H1 (cell line): Measurements from ENCODE around the gene ZNF14. TPM values are rescaled to one million over a fixed set of nuclear protein-coding genes. Genes with fewer than 3 reads are reported as not detected.

Source experiments
- ASH2L ChIP-seq: fragments of 200-600, 300-600 bp; sonication (generic); IDR thresholded peaks from one replicate; pipeline ENCODE4 v1.7.1; 2017; ENCODE audit warnings: low read length
- BRCA1 ChIP-seq: IDR thresholded peaks from 2 replicates; pipeline ENCODE4 v1.6.1; 2012; ENCODE audit warnings: low read depth, low read length, improper control_type of control experiment
- CREB1 ChIP-seq: IDR thresholded peaks from 2 replicates; pipeline ENCODE4 v1.6.1; 2012; ENCODE audit warnings: inconsistent platforms
- EP300 ChIP-seq, 2 experiments: IDR thresholded peaks; 1 replicate in 1 of 2; 2 replicates in 1 of 2; pipeline ENCODE4 v1.6.1; 2011 to 2012; ENCODE audit warnings: low read depth in 2 of 2, low read length in 2 of 2, mild to moderate bottlenecking in 2 of 2, borderline replicate concordance in 1 of 2, inconsistent platforms in 1 of 2, moderate library complexity in 1 of 2
- GTF2F1 ChIP-seq: IDR thresholded peaks from 2 replicates; pipeline ENCODE4 v1.6.1; 2012; ENCODE audit warnings: low read depth, low read length, improper control_type of control experiment, borderline replicate concordance
- MAFK ChIP-seq: IDR thresholded peaks from 2 replicates; pipeline ENCODE4 v1.6.1; 2012; ENCODE audit warnings: low read depth, mild to moderate bottlenecking, improper control_type of control experiment, low read length
- TCF12 ChIP-seq: IDR thresholded peaks from 2 replicates; pipeline ENCODE4 v1.6.1; 2011; ENCODE audit warnings: low read depth, mild to moderate bottlenecking, low read length
- polyA plus RNA-seq, 7 experiments: library from polyadenylated mRNA; depleted of rRNA in 3 of 7; stranded (reverse) in 5 of 7; unstranded in 2 of 7; fragments of >200 nt in 5 of 7; fragments of 200-250 nt in 2 of 7; gene quantifications; 1 replicate in 5 of 7; 2 replicates in 1 of 7; 4 replicates in 1 of 7; pipeline versions ENCODE4 v1.2.1 to v1.2.3, GENCODE V29; 2011 to 2013; ENCODE audit warnings: missing spikeins in 2 of 7, mixed read lengths in 2 of 7
- total RNA-seq: library from RNA; stranded (reverse); fragmentation: NEBNext Ultra II Directional; extraction: Animal tissue kit (Norgen Biotek cat#: 25700); gene quantifications from 2 replicates; pipeline ENCODE4 v1.2.1, GENCODE V29; 2021
- TF ChIP-seq, protein P1 (sequence below): IDR thresholded peaks from 2 replicates; pipeline ENCODE4 v1.6.1; 2011; ENCODE audit warnings: low read length, improper control_type of control experiment

ZNF14 gene
- total and polyA plus RNA-seq, 2 of the 8 experiments (the other 6 are each of a cell fraction or from before 2014, with no cell fraction given) = 1.00 to 7.4 TPM

DNA sequence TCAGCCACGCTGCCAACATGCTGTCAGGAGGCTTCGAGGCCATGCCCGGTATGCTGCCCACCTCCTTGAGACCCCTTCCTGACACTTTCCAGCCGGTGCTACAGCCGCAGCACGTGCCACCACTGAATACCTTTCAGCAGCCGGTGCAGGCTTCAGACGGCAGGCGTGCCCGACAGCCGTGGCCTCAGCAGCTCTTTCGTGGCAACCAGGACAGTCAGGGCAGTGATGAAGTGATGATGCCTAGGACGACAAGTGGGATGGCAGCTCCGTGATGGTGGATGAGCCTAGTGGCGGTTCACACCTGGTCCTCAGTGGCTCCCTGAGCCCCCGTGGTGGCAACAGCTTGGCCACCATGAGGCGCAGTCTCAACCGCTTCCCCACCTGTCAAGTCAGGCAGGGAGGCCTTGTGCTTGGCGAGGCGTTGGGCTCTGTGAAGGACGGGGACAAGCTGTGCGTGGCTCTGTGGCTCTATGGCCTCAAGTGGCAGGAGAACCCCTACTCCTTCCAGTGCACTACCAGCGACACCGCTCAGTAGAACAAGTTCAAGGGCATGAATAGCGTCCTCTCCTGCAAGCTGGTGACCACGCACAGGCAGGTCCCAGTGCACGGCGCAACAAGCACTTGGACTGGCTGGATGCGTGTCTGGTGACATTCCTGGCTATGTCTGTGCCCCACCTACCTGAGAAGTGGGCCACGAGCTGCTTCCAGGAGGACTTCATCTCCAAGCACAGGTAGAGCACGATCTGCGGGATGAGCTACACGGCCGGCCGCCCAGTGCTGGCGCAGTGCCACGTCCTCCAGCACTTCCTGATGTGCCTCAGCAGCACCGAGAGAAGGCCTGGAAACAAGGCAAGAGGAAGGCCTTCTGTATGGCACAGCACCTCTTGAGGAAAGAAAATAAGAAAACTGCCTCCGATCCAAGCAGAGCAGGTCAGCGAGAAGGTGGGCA, 18.2 kb upstream of the ZNF14 start (continued):
- TF ChIP-seq GTF2F1 (no peak), ASH2L (no peak), EP300 (IDR thresholded peaks at IDR 0.05; ENCODE audit: borderline replicate concordance in 1 of 2, low read depth in 2 of 2, low read length in 2 of 2) (no peak), CREB1 (no peak), BRCA1 (no peak), MAFK (no peak), TCF12 (no peak)
- TF ChIP-seq, protein P1, sequence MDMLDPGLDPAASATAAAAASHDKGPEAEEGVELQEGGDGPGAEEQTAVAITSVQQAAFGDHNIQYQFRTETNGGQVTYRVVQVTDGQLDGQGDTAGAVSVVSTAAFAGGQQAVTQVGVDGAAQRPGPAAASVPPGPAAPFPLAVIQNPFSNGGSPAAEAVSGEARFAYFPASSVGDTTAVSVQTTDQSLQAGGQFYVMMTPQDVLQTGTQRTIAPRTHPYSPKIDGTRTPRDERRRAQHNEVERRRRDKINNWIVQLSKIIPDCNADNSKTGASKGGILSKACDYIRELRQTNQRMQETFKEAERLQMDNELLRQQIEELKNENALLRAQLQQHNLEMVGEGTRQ = no peak
